Natural killer cell (primary cell): ENCODE results near the gene AGBL4. TPM values are rescaled to one million over a fixed set of nuclear protein-coding genes. Genes with fewer than 3 reads are reported as not detected.
"Not testable (repeated sequence)": the region's sequence is repeated elsewhere in the genome, so short reads cannot be mapped to it uniquely, and the experiment has no call there.

ENCODE experiments used
- ATAC-seq, 3 donors: fragments of 150-1000 bp in 2 of 3; fragments of 200-7000 bp in 1 of 3; cut with Tn5 transposase; 1 replicate in 1 of 3; 2 replicates in 2 of 3; pipeline ENCODE4 v1.10.0; 2021; ENCODE audit warnings: mild to moderate bottlenecking in 2 of 3, moderate library complexity in 2 of 3
- DNase-seq, 2 donors: peaks; one replicate each; pipeline versions ENCODE4 v3.0.0 to v3.0.0-alpha.2; 2013 to 2021; ENCODE audit warnings: mixed read lengths in 1 of 2
- H3K27ac ChIP-seq: one replicate; pipeline ENCODE4 v1.5.1; 2013; ENCODE audit warnings: mild to moderate bottlenecking, low read length
- H3K27me3 ChIP-seq: one replicate; pipeline ENCODE4 v1.6.1; 2013; ENCODE audit warnings: low read length; ENCODE audit not compliant: control insufficient read depth, insufficient read depth
- H3K36me3 ChIP-seq: one replicate; pipeline ENCODE4 v1.6.1; 2013; ENCODE audit warnings: low read length; ENCODE audit not compliant: control insufficient read depth, insufficient read depth
- H3K4me1 ChIP-seq: one replicate; pipeline ENCODE4 v1.6.1; 2013; ENCODE audit warnings: low read length; ENCODE audit not compliant: control insufficient read depth, insufficient read depth
- H3K4me3 ChIP-seq: one replicate; pipeline ENCODE4 v1.5.1; 2013; ENCODE audit warnings: low read length
- H3K9me3 ChIP-seq: one replicate; pipeline ENCODE4 v1.6.1; 2013; ENCODE audit warnings: low read length; ENCODE audit not compliant: control insufficient read depth, insufficient read depth
- H3K27ac Mint-ChIP-seq, 2 donors: one replicate each; pipeline ENCODE4 v1.8.0; 2022; ENCODE audit warnings: mild to moderate bottlenecking in 2 of 2, mixed read lengths in 2 of 2, moderate library complexity in 1 of 2
- H3K27me3 Mint-ChIP-seq, 2 donors: one replicate each; pipeline ENCODE4 v1.8.0; 2022; ENCODE audit warnings: low read depth in 2 of 2, mixed read lengths in 2 of 2
- H3K36me3 Mint-ChIP-seq: one replicate; pipeline ENCODE4 v1.8.0; 2022; ENCODE audit warnings: mixed read lengths
- H3K4me1 Mint-ChIP-seq, 2 donors: one replicate each; pipeline ENCODE4 v1.8.0; 2022; ENCODE audit warnings: mixed read lengths in 2 of 2
- H3K4me3 Mint-ChIP-seq: one replicate; pipeline ENCODE4 v1.8.0; 2022; ENCODE audit warnings: mild to moderate bottlenecking, moderate library complexity, mixed read lengths
- H3K9me3 Mint-ChIP-seq, 2 donors: one replicate each; pipeline ENCODE4 v1.8.0; 2022; ENCODE audit warnings: mixed read lengths in 2 of 2
- CTCF ChIP-seq: fragments of 200-600 bp; IDR thresholded peaks from one replicate; pipeline ENCODE4 v1.8.0; 2022; ENCODE audit warnings: antibody characterized with exemption
- WGBS: methylation state at CpG from one replicate; pipeline ENCODE4 v1.1.7; 2013; ENCODE audit warnings: missing lambda C conversion rate; ENCODE audit not compliant: insufficient coverage; 5-methylcytosine and 5-hydroxymethylcytosine counted together
- intact Hi-C: fragments of 100-400 bp; cut with micrococcal nuclease; formaldehyde crosslinking; loops from one replicate; pipeline ENCODE4 v1.14.2; 2022
- total RNA-seq, 4 donors: library from RNA; stranded (reverse); fragments of 120-200 nt in 1 of 4; gene quantifications; one replicate each; pipeline versions ENCODE4 v1.2.3 to v1.2.4, GENCODE V29; 2013 to 2022

AGBL4 gene
- total RNA-seq, 3 donors from 2014 or later (not counting 1 experiment from before 2014, with no cell fraction given), result not detected

- intact Hi-C loops, result no loop called here
- ATAC-seq, result no peak
Measured at GRCh38 chr1:49298304-49298703, 725.5 kb downstream of the AGBL4 start.

GRCh38 chr1:49297783-49298182, 726.0 kb downstream of the AGBL4 start:
- H3K36me3 Mint-ChIP-seq, result no peaks in the 10 kb centered on the region
- ATAC-seq (no peak), DNase-seq (no peak)
- no peak overlapping the region for H3K4me3 ChIP-seq
- no peaks in the 10 kb centered on the region for H3K9me3 ChIP-seq
- no peak overlapping the region for H3K4me3 Mint-ChIP-seq
- WGBS, result 53% methylated on average over 3 of the region's 4 CpGs
- H3K36me3 ChIP-seq, result no peaks in the 10 kb centered on the region
- no peak overlapping the region for H3K27ac ChIP-seq
- no peaks in the 10 kb centered on the region for H3K27me3 ChIP-seq
- no peaks in the 10 kb centered on the region for H3K4me1 ChIP-seq
- H3K9me3 Mint-ChIP-seq, result peaks cover 17 to 24% of the 10 kb centered on the region in 2 donors
- H3K4me1 Mint-ChIP-seq, result no peaks in the 10 kb centered on the region
- intact Hi-C loops, result no loop called here
- TF ChIP-seq CTCF, result no peak
- H3K27me3 Mint-ChIP-seq, result no peaks in the 10 kb centered on the region
- H3K27ac Mint-ChIP-seq, result no peak overlapping the region

More at GRCh38 chr1:49298304-49298703, 725.5 kb downstream of the AGBL4 start:
- H3K4me3 ChIP-seq, result no peak overlapping the region
- no peak for DNase-seq
- no peaks in the 10 kb centered on the region for H3K27me3 ChIP-seq
- no peaks in the 10 kb centered on the region for H3K36me3 ChIP-seq
- H3K9me3 ChIP-seq, result no peaks in the 10 kb centered on the region
- no peak overlapping the region for H3K27ac ChIP-seq
- WGBS, result 60% methylated on average over 2 of the region's 2 CpGs
- no peak overlapping the region for H3K27ac Mint-ChIP-seq
- peaks cover 19 to 25% of the 10 kb centered on the region in 2 donors for H3K9me3 Mint-ChIP-seq
- no peaks in the 10 kb centered on the region for H3K4me1 ChIP-seq
- no peaks in the 10 kb centered on the region for H3K4me1 Mint-ChIP-seq
- no peak overlapping the region for H3K4me3 Mint-ChIP-seq
- H3K27me3 Mint-ChIP-seq, result no peaks in the 10 kb centered on the region
- no peaks in the 10 kb centered on the region for H3K36me3 Mint-ChIP-seq
- no peak for TF ChIP-seq CTCF

- no peak overlapping the region for H3K27ac ChIP-seq
- H3K27me3 ChIP-seq, result no peaks in the 10 kb centered on the region
- WGBS, result 82% methylated on average over 2 of the region's 2 CpGs
- no peaks in the 10 kb centered on the region for H3K4me1 ChIP-seq
- no peak overlapping the region for H3K4me3 ChIP-seq
- no peak for TF ChIP-seq CTCF
- H3K4me1 Mint-ChIP-seq, result no peaks in the 10 kb centered on the region
- H3K4me3 Mint-ChIP-seq, result no peak overlapping the region
- ATAC-seq (no peak), DNase-seq (no peak)
- no peak overlapping the region for H3K27ac Mint-ChIP-seq
- intact Hi-C loops, result no loop called here
- no peaks in the 10 kb centered on the region for H3K36me3 Mint-ChIP-seq
- H3K9me3 ChIP-seq, result peaks cover 7% of the 10 kb centered on the region
- H3K9me3 Mint-ChIP-seq, result peaks cover 12 to 21% of the 10 kb centered on the region in 2 donors
- H3K27me3 Mint-ChIP-seq, result no peaks in the 10 kb centered on the region
- no peaks in the 10 kb centered on the region for H3K36me3 ChIP-seq
Measured at GRCh38 chr1:49294539-49294938, 729.2 kb downstream of the AGBL4 start.

- DNase-seq (no peak), ATAC-seq (no peak)
- Histone ChIP-seq H3K4me3 (no peak overlapping the region), H3K27me3 (no peaks in the 10 kb centered on the region), H3K36me3 (no peaks in the 10 kb centered on the region), H3K27ac (no peak overlapping the region), H3K9me3 (peaks cover 7% of the 10 kb centered on the region), H3K4me1 (no peaks in the 10 kb centered on the region)
- no peak overlapping the region for H3K4me3 Mint-ChIP-seq
- intact Hi-C loops, result no loop called here
- H3K9me3 Mint-ChIP-seq, result peaks cover 16 to 21% of the 10 kb centered on the region in 2 donors
- no peaks in the 10 kb centered on the region for H3K27me3 Mint-ChIP-seq
- TF ChIP-seq CTCF, result no peak
- no peak overlapping the region for H3K27ac Mint-ChIP-seq
- no peaks in the 10 kb centered on the region for H3K4me1 Mint-ChIP-seq
- H3K36me3 Mint-ChIP-seq, result no peaks in the 10 kb centered on the region
- WGBS, result 95% methylated on average over 4 of the region's 4 CpGs
Measured at GRCh38 chr1:49293016-49293415, 730.7 kb downstream of the AGBL4 start.

GRCh38 chr1:49257211-49258049, 766.3 kb downstream of the AGBL4 start:
- WGBS, result 85% methylated on average over 32 of the region's 32 CpGs
- H3K4me1 ChIP-seq, H3K36me3 Mint-ChIP-seq, H3K4me3 ChIP-seq, H3K27me3 Mint-ChIP-seq, H3K27ac Mint-ChIP-seq, H3K27me3 ChIP-seq, intact Hi-C loops, H3K9me3 ChIP-seq, H3K36me3 ChIP-seq, H3K4me1 Mint-ChIP-seq, H3K4me3 Mint-ChIP-seq, H3K27ac ChIP-seq, DNase-seq, ATAC-seq: not testable (repeated sequence)
- H3K9me3 Mint-ChIP-seq, result peaks cover 9 to 10% of the 10 kb centered on the region in 2 donors
